Measurements from ENCODE around the gene SMARCB1. TPM values are rescaled to one million over a fixed set of nuclear protein-coding genes. Genes with fewer than 3 reads are reported as not detected.
"Not testable (repeated sequence)": the region's sequence is repeated elsewhere in the genome, so short reads cannot be mapped to it uniquely, and the experiment has no call there.

The SMARCB1 gene
- total RNA-seq, 4 donors from 2014 or later: 37.8 to 61.0 (median 47.7) TPM

DNA sequence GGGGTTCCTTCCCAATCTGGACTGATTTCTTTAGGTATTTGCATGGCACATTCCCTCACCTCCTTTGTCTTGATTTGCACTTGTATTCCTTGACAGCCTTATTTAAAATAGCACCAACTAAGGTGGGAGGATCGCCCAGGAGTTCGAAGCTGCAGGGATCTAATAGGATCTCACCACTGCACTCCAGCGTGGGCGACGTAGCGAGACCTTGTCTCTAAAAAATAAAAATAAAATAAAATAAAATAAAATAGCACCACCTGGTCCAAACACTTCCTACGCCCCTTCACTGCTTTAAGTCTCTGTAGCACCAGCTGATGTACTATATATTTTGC, 71.7 kb downstream of the SMARCB1 start:
- TF ChIP-seq, protein P1, sequence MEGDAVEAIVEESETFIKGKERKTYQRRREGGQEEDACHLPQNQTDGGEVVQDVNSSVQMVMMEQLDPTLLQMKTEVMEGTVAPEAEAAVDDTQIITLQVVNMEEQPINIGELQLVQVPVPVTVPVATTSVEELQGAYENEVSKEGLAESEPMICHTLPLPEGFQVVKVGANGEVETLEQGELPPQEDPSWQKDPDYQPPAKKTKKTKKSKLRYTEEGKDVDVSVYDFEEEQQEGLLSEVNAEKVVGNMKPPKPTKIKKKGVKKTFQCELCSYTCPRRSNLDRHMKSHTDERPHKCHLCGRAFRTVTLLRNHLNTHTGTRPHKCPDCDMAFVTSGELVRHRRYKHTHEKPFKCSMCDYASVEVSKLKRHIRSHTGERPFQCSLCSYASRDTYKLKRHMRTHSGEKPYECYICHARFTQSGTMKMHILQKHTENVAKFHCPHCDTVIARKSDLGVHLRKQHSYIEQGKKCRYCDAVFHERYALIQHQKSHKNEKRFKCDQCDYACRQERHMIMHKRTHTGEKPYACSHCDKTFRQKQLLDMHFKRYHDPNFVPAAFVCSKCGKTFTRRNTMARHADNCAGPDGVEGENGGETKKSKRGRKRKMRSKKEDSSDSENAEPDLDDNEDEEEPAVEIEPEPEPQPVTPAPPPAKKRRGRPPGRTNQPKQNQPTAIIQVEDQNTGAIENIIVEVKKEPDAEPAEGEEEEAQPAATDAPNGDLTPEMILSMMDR (IDR thresholded peaks at IDR 0.05): peak in 1 of 6 experiments; percentile 16
- no peak for TF ChIP-seq POLR2A (IDR thresholded peaks at IDR 0.05)
- Histone ChIP-seq H3K27me3 (no peaks in the 10 kb centered on the region), H3K9me3 (no peaks in the 10 kb centered on the region), H3K4me3 (peak overlapping the region; percentile 39 to 87 (median 74)), H3K4me1 (peaks cover 7 to 27% (median 16%) of the 10 kb centered on the region in 3 donors), H3K36me3 (no peaks in the 10 kb centered on the region), H3K27ac (peak overlapping the region in 3 of 4 donors; percentile 72 to 95 (median 88))
- DNase-seq: no peak
- intact Hi-C loops (cut with DNase I): no loop called here
- WGBS, 2 donors: 52% methylated on average over 7 of the region's 7 CpGs

DNA sequence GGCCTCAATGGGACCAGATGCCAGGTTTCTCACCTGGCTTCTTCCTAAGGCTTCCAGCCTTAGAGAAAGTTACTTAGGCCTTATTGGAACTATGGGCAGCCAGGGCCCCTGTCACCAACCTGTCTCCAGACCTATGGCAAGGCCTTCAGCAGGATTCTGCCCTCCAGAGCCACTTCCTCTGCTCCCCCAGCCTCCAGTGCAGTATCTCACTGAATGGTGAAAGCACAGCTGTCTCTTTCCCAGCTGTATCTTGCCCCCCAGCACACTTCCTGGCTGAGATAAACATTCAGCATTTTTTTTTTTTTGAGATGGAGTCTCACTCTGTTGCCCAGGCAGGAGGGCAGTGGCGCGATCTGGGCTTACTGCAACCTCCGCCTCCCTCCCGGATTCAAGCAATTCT, 72.4 kb downstream of the SMARCB1 start:
- no peak for DNase-seq
- WGBS, 2 donors: 83% methylated on average over 4 of the region's 4 CpGs; no CpG with 5 or more reads in 1 of the 2 donors
- intact Hi-C loops (cut with DNase I): no loop called here
- no peak overlapping the region for H3K27ac ChIP-seq
- H3K27me3 ChIP-seq: no peaks in the 10 kb centered on the region
- H3K4me3 ChIP-seq: no peak overlapping the region
- H3K9me3 ChIP-seq: no peaks in the 10 kb centered on the region
- H3K4me1 ChIP-seq: peaks cover 7 to 27% (median 16%) of the 10 kb centered on the region in 3 donors
- TF ChIP-seq, protein P1 (IDR thresholded peaks at IDR 0.05): no peak
- no peak for TF ChIP-seq POLR2A (IDR thresholded peaks at IDR 0.05)
- H3K36me3 ChIP-seq: no peaks in the 10 kb centered on the region

DNA sequence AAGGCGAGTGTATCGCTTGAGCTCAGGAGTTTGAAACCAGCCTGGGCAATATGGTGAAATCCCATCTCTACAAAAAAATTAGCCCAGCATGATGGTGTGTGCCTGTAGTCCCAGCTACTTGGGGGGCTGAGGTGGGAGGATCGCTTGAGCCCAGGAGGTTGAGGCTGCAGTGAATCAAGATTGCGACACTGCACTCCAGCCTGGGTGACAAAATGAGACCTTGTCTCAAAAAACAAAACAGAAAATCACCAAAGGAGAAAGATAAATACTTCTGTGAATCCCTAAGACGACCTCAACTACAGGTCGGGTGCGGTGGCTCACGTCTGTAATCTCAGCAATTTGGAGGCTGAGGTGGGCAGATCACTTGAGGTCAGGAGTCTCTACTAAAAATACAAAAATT, 73.4 kb downstream of the SMARCB1 start:
- H3K4me3 ChIP-seq; H3K36me3 ChIP-seq; H3K9me3 ChIP-seq; H3K27me3 ChIP-seq; DNase-seq; intact Hi-C loops (cut with DNase I); H3K27ac ChIP-seq: not testable (repeated sequence)
- H3K4me1 ChIP-seq: peaks cover 7 to 27% (median 16%) of the 10 kb centered on the region in 3 donors
- 91% methylated on average over 8 of the region's 8 CpGs for WGBS, 2 donors

DNA sequence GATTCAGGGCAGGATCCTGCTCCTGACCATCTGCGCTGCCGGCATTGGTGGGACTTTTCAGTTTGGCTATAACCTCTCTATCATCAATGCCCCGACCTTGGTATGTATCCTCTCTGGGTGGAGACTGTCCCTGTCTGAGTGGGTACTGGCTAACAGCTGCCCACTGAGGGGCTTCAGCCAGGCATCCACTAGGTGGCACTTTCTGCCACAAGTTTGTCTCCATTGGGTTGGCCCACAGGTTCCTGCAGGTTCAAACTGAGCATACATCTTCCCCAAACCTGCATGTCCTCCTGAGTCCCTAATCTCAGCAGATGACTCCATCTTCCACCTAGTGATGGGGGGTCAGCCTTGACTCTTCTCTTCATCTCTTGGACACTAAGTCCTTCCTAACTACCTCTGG, 75.3 kb downstream of the SMARCB1 start:
- H3K4me3 ChIP-seq: no peak overlapping the region
- intact Hi-C loops (cut with DNase I): no loop called here
- no peak for DNase-seq
- WGBS, 2 donors: 83 to 93% methylated on average over 1 to 2 of the region's 3 CpGs
- H3K27me3 ChIP-seq: no peaks in the 10 kb centered on the region
- H3K9me3 ChIP-seq: no peaks in the 10 kb centered on the region
- TF ChIP-seq, protein P1 (IDR thresholded peaks at IDR 0.05): peak in 5 of 6 experiments; percentile 21 to 50 (median 38)
- TF ChIP-seq POLR2A (IDR thresholded peaks at IDR 0.05): no peak
- peaks cover 7 to 18% (median 9%) of the 10 kb centered on the region in 3 donors for H3K4me1 ChIP-seq
- no peak overlapping the region for H3K27ac ChIP-seq
- no peaks in the 10 kb centered on the region for H3K36me3 ChIP-seq

DNA sequence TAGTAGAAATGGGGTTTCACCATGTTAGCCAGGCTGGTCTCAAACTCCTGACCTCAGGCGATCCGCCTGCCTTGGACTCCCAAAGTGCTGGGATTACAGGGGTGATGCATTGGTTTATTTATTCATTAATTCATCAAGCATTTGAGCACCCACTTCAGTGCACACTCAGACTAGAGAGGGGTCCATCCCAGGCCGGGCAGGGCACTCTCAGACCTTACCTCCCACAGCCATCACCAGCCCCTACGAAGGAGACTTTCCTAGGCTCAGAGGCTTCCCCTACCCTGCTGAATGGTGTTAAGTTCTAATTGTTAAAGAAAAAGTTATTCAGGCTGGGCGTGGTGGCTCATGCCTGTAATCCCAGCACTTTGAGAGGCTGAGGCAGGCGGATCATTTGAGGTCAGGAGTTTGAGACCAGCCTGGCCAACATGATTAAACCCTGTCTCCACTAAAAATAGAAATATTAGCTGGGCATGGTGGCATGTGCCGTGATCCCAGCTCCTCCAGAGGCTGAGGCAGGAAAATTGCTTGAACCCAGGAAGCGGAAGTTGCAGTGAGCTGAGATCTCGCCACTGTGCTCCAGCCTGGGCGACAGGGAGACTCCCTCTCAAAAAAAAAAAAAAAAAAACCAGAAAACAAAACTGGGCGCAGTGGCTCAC, 77.9 kb downstream of the SMARCB1 start:
- DNase-seq; H3K27me3 ChIP-seq; H3K9me3 ChIP-seq; H3K4me1 ChIP-seq; intact Hi-C loops (cut with DNase I); H3K27ac ChIP-seq; H3K4me3 ChIP-seq: not testable (repeated sequence)
- H3K36me3 ChIP-seq: peaks cover 0 to 22% (median 0%) of the 10 kb centered on the region in 3 donors
- WGBS, 2 donors: 68 to 86% methylated on average over 7 of the region's 11 CpGs

DNA sequence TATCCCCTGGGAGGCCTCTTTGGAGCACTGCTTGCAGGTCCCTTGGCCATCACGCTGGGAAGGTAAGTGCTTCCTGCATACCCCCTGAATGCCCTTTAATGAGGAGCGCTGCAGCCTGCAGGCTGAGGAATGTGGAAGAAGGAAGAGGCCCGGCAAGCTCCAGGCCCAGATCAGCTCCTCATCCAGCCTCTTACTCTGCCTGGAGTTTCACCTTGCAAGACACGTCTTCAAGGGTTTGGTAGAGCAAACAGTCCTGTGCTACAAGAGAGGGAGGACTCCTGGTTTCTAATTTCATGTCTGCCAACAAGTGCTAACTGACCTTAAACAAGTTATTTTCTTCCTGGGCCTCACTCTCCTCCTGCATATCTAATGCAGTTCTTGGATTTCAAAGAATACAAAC, 81.8 kb downstream of the SMARCB1 start:
- H3K4me1 ChIP-seq: no peaks in the 10 kb centered on the region
- H3K27me3 ChIP-seq: no peaks in the 10 kb centered on the region
- no peak for DNase-seq
- H3K4me3 ChIP-seq: no peak overlapping the region
- intact Hi-C loops (cut with DNase I): no loop called here
- H3K27ac ChIP-seq: no peak overlapping the region
- no peak for TF ChIP-seq POLR2A (IDR thresholded peaks at IDR 0.05)
- TF ChIP-seq, protein P1 (IDR thresholded peaks at IDR 0.05): no peak
- 83 to 88% methylated on average over 2 of the region's 4 CpGs for WGBS, 2 donors
- H3K9me3 ChIP-seq: no peaks in the 10 kb centered on the region
- peaks cover 0 to 29% (median 0%) of the 10 kb centered on the region in 3 donors for H3K36me3 ChIP-seq
